Measurements from ENCODE around the gene FBXO41.
A peak's percentile ranks its signal among the peaks of the same experiment; 100 is the strongest.

Gene FBXO41

GRCh38 chr2:73284296-73285158 is at the start of gene FBXO41:
FBXO41 (minus strand) TSS chr2:73284478; CDS start chr2:73269630, 14,848 bp downstream.
- DNase-seq, result peak; percentile 86

- DNase-seq, result no peak
These were observed 49.8 kb upstream of the FBXO41 start for GRCh38 chr2:73334045-73334444.

DNA sequence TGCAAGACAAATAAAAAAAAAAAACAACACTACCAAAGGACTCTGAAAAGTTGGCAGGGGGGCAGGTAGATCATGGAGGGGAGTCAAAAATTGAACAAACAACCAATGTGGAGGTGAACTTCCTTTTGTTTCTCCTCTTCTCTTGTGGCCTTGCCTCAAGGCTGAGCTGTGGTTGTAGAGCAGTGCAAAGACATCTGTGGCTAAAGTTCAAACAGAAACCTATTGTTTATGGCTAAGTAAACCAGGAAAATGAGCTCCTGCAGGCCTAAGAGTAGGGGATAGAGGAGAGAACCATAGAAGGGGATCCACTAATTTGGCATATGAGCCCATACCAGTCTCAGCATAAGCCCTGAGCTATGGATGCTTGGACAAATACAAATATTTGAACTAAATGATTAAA is 49.3 kb upstream of the FBXO41 start:
- no peak for DNase-seq

- DNase-seq, result no peak
These were observed 39.9 kb upstream of the FBXO41 start for GRCh38 chr2:73324126-73324725.

GRCh38 chr2:73323551-73323950 is 39.3 kb upstream of the FBXO41 start:
- no peak for DNase-seq

DNA sequence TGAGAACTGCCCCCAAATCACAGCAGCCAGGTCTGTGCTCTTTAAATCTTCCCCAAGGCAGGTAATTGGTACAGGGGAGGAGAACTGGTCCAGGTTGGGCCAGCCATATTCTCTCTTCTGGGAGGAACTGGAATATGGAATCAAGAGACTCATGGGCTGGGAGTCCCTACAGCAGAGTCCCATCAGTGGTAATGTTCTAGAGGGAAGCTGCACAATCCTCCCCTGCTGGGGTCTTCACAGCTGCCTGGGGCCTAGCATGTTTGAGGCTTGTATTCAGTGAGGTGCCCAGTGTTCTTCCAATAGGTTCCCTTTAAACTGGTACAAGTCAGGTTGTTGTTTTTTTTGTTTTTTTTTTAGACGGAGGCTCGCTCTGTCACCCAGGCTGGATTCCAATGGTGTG is 30.2 kb upstream of the FBXO41 start:
- DNase-seq, result no peak

GRCh38 chr2:73307720-73308119 is 23.4 kb upstream of the FBXO41 start:
- DNase-seq, result no peak

GRCh38 chr2:73301636-73302035 is 17.4 kb upstream of the FBXO41 start:
- DNase-seq, result no peak

DNA sequence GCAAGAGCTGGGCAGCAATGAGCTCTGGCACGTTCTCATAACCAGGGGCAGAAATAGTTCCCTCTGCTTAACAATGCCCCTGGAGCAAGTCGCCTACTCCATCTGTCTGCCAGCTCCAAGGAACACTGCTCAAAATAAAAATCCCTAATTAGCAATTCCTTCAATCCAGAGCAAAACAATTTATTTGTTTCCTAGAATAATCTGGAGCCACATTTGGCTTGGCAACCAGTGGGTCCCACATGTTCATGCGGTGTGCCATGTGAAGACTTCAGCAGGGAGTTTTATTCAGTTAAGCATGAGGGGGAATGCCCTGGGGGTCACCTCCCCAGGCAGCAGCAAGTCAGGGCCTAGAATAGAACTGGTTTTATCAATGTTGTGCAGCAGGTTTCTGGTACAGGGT is 16.6 kb upstream of the FBXO41 start:
- DNase-seq, result no peak

DNA sequence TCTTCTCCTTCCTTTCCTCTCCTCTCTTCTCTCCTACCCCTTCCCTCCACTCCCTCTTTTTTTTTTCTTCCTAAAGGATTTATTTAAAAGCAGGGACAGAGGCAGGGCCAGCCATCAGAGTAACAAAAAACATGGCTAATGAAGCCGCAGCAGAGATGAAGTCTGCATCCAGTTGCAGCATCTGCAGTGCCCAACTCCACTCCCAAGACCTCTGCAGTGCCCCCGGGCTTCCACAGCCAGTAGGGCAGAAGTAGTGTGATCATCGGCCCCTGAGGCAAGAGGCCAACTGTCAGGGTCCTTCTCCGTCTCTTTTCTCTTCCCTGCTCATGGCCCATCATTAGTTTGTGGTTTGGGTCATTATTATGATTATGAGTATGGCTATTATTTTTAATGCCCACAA is 13.3 kb upstream of the FBXO41 start:
- no peak for DNase-seq

GRCh38 chr2:73297151-73297559 is 12.9 kb upstream of the FBXO41 start:
- no peak for DNase-seq

GRCh38 chr2:73295751-73296400 is 11.6 kb upstream of the FBXO41 start:
- no peak for DNase-seq

GRCh38 chr2:73294239-73294638 is 10.0 kb upstream of the FBXO41 start:
- DNase-seq, result no peak

- DNase-seq, result peak; percentile 93
These were observed 9.4 kb upstream of the FBXO41 start, which contains the start of gene EGR4 for GRCh38 chr2:73293534-73294171. EGR4 (minus strand) TSS chr2:73293548; CDS start chr2:73293317, 231 bp downstream.

DNA sequence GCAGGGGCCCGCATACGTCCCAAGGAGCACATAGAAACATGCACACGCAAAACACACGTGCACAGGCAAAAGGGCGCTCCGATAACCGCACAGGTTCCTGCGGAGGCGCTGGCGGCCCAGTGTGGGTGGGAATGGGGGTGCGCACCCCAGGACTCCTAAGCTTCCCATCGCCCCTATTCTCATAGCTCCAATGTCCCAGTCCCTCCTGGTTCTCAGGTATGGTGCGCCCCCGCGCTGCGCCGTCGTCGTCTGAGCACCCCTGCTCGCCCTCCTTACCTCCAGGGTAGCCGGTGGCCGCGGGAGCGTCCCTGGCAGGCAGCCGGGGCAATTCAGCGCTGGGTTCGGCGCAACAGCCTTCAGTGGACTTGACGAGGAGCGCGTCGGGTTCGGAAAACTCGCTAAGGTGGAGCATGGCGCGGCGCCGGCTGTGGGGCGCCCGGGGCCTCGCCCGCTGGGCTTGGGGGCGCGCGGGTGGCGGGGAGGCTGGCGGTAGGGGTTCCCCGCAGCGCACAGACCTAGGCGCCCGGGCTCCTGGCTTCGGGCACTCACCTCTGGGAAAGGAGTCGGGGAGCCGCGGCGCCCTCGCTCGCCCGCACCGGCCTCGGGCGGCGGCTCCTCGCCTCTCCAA is 8.7 kb upstream of the FBXO41 start:
- DNase-seq, result no peak

GRCh38 chr2:73292316-73292905 is 8.1 kb upstream of the FBXO41 start:
- DNase-seq, result no peak

DNA sequence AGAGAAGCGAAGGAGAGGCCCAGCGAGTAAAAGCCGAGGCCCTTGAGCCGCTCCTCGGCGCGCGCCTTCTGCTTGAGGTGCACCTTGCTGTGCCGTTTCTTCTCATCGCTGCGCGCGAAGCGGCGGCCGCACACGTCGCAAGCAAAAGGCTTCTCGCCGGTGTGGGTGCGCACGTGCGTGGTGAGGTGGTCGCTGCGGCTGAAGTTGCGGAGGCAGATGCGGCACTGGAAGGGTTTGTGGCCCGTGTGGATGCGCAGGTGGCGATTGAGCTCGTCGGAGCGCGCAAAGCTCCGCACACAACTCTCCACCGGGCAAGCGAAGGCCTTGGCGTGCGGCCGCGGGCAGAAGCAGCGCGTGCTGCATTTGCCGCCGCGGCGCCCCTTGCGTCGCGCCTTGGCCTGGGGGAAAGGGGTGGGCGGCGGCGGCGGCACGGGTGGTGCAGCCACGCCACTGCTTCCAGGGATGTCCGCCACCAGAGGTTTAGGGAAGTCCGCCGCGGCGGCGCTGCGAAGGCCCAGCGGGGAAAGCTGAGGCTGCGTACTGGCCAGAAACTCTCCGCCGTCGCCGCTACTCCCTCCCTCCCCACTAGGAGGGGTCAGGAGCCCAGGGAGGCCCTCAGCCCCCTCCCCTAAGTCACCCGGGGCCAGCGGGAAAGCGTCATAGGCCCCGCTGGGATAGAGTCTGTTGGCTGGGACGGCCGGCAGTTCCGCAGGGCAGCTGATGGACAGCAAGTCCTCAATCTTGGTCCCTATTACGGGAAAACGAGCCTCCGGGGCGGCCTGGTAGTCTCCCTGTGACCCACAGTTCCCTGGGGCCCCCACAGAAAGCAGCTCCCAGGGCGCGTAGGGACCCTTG is 7.4 kb upstream of the FBXO41 start:
- DNase-seq, result no peak

GRCh38 chr2:73291093-73291460 is 6.8 kb upstream of the FBXO41 start:
- DNase-seq, result peak; percentile 53

GRCh38 chr2:73290049-73290839 is 6.0 kb upstream of the FBXO41 start:
- peak; percentile 68 for DNase-seq

DNA sequence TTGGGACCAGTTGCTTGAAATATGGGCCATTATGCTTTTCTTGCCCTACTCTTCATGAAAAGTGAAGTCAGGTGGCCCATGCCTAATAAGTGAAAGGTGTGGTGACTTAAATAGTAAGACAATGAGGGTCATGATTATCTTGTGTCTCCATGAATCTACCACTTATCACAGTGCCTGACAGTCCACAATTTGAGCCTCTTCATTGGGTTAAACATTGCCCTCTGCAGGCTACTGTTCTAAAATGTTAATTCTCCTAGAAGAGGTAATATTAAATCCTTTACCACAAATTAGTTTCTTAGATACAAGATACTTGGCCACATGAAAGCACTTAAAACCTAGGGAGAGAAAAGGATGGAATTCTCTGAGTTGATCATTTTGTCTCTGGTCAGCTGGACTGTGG is 5.0 kb upstream of the FBXO41 start:
- DNase-seq, result no peak

All from activated CD4-positive, alpha-beta T cell treated with anti-CD3 and anti-CD28 coated beads, Interleukin-2, amount 50 U/mL, for 16 hours (primary cell).